Stimulated activated CD4-positive, alpha-beta T cell treated with anti-CD3 and anti-CD28 coated beads, TNF-alpha, amount 100 ng/mL, for 24 hours (primary cell): ENCODE results near the gene NTSR2.

Experiments used
- DNase-seq, 3 experiments: peaks; one replicate each; pipeline ENCODE4 v3.0.0-alpha.2; 2020; ENCODE audit warnings: low read depth in 3 of 3

The NTSR2 gene

GRCh38 chr2:11657646-11658045 is 12.3 kb downstream of the NTSR2 start:
- no peak for DNase-seq

- no peak for DNase-seq
These were observed 12.8 kb downstream of the NTSR2 start for GRCh38 chr2:11657195-11657594.

GRCh38 chr2:11656671-11657101 is 13.3 kb downstream of the NTSR2 start:
- no peak for DNase-seq

- DNase-seq = no peak
These were observed 13.7 kb downstream of the NTSR2 start for GRCh38 chr2:11656252-11656651.

DNA sequence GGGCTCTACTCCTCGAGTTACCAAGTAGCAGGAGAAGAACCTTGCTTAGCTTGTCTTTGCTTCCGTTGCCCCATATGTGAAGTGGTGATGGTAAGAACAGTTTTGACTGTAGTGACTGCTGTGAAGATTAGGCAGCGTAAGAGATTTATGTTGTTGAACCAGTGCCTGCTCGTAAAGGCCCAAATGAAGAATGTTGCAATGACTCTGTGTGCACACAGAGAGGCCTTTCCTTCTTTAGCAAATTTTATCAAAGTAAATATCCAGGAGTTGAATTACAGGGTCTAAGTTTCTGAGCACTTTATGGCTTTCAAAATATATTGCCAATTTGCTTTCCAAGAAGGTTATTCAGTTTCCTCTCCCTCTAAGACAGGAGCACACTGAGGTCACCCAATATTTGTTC is 14.5 kb downstream of the NTSR2 start:
- DNase-seq = no peak

DNA sequence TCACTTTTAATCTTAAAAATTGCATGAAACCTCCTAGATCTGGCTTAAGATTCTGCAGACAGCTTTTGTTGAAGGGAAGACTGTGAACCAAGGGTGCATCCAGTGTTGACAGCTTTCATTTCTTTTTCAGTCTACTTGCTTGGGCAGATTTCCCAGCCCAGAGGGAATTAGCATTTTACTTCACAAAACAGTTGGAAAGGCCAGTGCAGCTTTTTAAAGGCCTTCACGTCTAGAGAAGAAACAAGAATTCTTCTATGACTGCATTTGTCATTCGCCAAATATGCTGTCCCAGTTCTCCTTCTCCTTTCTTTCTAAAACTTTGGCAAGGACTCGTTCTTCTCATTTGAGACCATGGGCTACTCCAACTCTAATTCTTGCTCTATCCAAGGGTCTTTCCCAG is 17.4 kb downstream of the NTSR2 start:
- DNase-seq = no peak

DNA sequence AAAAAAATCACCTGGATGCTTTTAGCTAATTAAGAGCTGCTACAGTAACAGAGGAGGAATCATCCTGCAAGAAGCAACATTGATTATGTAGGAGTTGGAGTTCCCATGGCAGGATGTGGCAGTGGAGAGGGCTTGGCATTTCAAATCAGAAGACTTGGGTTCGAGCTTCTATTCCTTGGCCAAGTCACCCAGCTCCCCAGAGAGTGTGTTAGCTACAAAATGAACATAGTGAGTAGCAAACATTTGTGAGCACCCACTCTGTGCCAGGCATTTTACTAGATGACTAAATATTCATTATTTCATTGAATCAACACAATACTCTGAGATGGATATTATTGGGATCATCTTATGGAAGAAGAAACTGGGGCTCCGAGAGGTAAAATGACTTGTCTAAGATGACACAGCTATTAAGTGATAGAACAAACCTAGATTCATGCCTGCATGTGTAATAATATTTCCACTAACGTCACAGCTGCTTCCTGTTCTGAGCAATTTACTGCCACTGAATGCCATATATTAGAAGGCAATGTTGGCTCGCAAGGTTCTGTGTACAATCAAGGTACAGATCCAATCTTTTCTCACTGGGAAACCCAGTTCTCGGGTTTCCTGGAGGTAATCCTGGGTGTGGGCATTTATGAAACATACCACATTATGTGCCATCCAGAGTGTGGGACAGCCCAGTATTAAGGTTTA is 18.0 kb downstream of the NTSR2 start:
- no peak for DNase-seq

DNA sequence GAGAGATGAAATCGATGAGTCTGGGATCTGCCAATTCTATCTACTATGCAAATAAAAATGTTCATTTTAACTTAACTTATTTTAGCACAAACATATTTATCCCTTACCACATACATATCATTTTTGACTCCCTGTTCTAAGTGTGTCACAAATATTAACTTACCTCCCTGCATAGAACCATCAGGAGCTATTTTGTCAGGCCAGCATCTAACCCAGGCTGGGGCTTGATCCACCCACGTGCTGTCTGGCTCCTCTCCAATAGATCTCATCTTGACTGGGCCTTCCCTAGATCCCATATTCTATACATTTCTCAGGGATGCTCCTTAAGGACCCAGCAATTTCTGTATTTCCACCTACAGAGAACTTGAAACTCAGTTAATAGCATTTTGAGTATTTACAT is 20.9 kb downstream of the NTSR2 start:
- DNase-seq = no peak

GRCh38 chr2:11647834-11648600 is 22.0 kb downstream of the NTSR2 start:
- DNase-seq = no peak

- no peak for DNase-seq
These were observed 23.5 kb downstream of the NTSR2 start for GRCh38 chr2:11646530-11646929.

DNA sequence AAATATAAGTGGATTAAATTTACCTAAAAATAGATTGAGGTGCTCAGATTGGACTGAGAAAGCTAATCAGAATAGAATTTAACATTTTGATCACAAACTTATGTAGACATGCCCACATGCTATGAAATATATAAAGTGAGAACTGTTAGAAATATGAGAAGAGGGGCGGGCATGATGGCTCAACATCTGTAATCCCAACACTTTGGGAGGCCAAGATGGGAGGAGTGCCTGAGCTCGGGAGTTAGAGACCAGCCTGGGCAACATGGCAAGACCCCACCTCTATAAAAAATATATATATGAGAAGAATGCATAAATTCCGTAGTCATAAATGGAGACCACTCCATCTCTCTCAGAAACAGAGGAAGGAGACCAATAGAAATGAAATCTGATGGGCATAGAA is 25.7 kb downstream of the NTSR2 start:
- no peak for DNase-seq

GRCh38 chr2:11642972-11643371 is 27.0 kb downstream of the NTSR2 start:
- DNase-seq = no peak

DNA sequence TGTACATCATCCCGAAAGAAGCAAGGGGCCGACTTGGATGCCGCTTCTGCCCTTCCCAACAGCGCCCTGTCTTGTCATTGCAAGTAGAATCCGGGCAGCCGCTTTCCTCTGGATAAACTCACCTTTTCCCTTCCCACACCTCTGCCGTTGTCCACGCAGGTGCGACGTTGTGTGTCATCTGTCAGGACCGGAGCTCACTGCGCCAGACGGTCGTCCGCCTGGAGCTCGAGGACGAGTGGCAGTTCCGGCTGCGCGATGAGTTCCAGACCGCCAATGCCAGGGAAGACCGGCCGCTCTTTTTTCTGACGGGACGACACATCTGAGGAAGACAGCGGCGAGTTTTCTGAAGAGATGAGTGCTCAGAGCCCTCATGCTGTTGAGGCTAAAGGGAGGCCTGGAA is 29.9 kb downstream of the NTSR2 start:
- no peak for DNase-seq

GRCh38 chr2:11639503-11639902 is 30.5 kb downstream of the NTSR2 start:
- no peak for DNase-seq

GRCh38 chr2:11637546-11637945 is 32.4 kb downstream of the NTSR2 start:
- no peak for DNase-seq

- DNase-seq = no peak
These were observed 33.3 kb downstream of the NTSR2 start for GRCh38 chr2:11636593-11637295.

DNA sequence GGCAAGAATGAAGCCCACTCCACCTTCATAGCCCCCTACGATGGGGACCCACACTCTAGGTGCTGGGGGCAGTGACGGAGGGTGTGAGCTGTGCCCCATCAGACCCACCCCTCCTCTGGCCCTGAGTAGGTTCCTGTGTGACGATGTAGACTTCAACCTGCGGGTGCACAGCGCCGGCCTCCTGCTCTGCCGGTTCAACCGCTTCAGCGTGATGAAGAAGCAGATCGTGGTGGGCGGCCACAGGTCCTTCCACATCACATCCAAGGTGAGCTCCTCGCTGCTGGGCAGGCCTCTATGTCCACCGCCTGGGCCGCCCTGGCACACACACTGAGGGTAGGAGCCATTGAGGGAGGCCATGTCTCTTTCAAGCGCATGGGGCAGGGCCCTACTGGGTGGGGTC is 34.9 kb downstream of the NTSR2 start:
- no peak for DNase-seq

DNA sequence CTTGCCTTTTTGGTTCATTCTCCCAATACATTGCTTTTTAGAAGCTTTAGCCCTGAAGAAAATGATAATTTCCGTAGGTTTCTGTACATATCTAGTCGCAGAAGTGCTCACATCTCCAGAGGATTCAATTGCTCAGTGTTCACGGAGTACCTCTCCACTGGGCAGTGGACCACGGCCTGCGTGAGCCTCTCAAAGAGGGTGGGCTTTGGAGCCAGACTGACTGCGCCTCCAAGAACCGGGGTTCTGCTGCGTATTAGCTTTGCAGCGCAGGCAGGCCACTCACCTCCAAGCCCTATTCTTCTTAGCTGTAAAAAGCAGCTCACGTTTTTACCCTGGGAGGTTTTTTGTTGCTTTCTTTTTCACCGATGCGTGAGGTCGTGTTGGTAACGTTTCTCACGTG is 35.4 kb downstream of the NTSR2 start:
- DNase-seq = no peak

DNA sequence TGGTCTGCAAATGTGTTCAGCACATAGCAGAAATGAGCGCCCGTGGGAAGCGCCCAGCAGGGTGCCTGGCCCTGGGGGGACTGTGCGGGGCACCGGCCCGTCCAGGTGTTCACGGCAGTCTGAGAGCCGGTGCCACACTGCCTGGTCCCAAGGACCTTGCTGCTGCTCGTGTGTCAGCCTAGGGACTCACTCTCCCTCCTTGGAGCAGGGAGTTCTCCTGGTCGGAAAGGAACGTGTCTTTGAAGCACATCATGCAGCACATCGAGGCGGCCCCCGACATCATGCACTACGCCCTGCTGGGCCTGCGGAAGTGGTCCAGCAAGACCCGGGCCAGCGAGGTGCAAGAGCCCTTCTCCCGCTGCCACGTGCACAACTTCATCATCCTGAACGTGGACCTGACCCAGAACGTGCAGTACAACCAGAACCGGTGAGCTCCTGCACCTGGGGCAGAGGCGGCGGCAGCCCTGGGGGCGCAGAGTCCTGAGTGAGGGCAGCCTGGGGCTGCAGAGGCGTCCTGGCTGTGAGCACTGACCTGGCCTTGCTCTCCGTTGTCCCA is 36.0 kb downstream of the NTSR2 start:
- DNase-seq = no peak

DNA sequence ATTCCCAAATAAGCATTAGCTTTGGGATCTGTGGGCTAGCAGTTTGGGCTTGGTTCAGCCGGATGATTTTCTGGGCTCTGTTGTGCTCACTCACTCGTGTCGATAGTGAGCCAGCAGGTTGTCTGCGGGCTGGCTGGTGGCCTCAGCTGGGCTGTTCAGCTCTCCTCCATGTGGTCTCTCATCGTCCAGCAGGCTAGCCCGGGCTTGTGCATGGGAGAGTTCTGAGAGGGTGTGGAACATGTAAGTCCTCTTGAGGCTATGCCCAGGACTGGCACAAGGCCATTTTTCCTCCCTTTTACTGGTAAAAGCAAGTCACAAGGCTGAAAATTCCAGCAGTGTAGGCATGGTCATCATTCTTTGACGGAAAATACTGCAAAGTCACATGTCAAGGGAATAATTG is 38.5 kb downstream of the NTSR2 start:
- no peak for DNase-seq

- DNase-seq = no peak
These were observed 39.1 kb downstream of the NTSR2 start for GRCh38 chr2:11630855-11631254.

GRCh38 chr2:11629851-11630250 is 40.1 kb downstream of the NTSR2 start:
- DNase-seq = no peak

DNA sequence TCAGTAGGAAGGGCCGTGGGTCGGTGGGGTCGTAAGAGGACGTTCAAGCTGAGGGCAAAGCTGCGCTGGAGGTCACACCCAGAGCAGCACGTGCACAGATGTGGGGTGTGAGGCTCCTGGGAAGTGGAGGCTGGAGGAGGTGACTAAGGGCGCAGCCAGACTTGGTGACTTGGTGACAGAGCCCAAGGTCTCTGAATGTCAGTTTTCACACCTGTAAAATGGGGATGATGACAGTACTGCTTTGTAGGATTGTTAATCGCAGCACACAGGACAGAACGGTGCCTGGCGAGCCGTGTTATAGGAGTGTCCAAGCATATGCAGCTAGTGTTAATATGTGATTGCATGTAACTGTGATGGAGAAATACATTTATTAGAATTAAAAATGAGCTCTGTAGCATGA is 40.8 kb downstream of the NTSR2 start:
- DNase-seq = no peak
